HG02759 (cell line): ENCODE results near the gene TNKS2.
"Not testable (repeated sequence)": the region's sequence is repeated elsewhere in the genome, so short reads cannot be mapped to it uniquely, and the experiment has no call there.

Source experiments
- ATAC-seq: cut with Tn5 transposase; IDR thresholded peaks from one replicate; pipeline ENCODE4 v1.9.1; 2021; ENCODE audit warnings: mild to moderate bottlenecking, moderate library complexity; ENCODE audit not compliant: unreplicated experiment

Gene TNKS2

DNA sequence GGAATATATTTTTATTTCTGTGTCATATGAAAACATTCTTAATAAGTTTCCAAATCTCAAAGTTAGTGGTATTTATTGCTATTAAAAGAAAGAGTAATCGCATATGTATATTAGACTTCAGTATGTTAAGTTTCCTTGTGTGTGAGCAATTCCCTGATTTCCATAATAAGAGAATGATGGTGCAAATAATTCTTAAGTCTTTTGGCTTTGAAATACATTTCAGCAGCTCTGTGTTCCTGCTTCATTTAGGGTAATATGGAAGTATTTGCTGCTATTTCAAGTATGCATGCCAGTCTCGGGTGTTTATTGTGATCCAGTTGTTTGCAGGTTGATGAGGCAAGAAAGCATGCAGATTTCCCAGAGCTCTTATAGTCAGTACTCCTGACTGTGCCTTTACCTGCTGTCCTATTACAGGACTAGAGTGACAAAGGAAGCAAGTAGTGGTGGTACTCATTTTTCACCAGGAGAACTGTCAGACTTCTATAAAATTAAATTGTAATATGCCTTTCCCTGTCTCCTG is 67.4 kb downstream of the TNKS2 start:
- no peak for ATAC-seq

GRCh38 chr10:91875156-91875555 is 76.9 kb downstream of the TNKS2 start:
- ATAC-seq: no peak

- ATAC-seq: no peak
These were observed 77.6 kb downstream of the TNKS2 start for GRCh38 chr10:91875779-91876178.

DNA sequence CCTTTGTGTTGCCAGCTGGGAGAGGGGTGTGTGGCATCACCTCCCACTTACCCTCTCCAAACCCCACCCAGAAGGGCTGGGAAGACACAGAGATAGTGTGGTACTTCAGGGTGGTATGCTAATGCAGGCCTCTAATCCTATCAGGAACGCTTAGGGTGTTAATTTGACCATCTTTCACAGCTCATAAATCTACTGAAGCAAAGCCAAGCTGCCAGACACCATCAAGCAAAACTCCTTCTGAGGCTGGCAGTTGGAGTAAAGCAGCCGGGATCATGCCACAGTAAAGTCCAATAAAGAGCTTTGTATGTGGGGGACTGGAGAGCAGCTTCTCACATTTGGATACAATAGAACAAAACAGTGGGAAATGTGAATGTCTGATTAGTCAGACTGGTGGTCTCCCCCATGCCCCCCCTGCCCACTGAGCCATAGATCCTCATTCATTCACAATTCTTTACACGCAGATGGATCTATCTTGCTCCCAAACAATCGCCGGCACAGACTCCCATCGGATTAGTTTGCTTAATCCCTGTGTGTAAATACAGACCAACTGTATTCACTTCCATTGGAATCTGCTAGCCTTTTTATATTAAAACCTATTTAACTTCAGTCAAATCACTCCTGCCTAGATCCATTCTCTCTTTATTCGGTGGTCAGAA is 81.4 kb downstream of the TNKS2 start:
- ATAC-seq: no peak

- ATAC-seq: no peak
These were observed 82.1 kb downstream of the TNKS2 start for GRCh38 chr10:91880310-91880709.

DNA sequence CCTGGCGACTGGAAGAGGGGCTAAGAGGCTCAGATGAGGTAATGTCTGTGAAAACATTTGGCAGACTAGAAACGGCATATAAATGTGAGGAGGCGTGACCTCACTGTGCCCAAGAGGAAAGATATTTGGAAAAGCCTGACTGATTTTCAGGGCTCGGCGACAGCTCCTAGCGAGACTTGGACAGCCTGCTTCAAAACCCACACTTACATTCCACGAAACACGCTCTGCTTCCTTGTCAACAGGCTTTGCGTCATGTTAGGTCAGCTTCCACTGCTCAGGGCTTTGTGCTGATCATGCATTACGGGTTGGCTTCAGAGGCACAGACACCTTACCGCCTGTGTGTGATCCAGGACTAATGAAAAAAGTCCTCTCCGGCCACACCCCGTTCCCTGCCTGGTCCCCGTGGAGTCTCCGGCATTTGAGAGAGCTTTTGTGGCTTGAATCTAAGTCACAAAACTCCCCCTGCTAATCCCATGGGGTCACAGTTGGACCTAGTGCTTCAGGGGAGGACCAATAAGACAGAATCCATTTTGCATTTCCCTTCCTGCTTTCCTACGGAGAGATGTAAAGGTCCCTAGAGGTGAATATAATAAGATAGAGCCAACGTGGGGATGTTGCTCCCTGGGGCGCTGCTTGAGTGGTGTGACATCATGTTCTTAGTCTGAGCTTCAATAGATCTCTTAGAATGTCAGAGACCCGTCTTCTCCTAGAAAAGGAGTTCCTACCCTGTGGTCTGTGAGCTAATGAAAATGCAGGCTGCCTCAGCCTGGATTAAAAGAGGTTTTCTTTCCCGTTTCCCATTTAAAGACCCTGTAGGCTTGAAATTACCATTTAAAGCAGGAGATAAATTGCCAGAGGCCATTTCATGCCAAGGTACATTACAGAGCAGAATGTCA is 85.6 kb downstream of the TNKS2 start:
- ATAC-seq: no peak

DNA sequence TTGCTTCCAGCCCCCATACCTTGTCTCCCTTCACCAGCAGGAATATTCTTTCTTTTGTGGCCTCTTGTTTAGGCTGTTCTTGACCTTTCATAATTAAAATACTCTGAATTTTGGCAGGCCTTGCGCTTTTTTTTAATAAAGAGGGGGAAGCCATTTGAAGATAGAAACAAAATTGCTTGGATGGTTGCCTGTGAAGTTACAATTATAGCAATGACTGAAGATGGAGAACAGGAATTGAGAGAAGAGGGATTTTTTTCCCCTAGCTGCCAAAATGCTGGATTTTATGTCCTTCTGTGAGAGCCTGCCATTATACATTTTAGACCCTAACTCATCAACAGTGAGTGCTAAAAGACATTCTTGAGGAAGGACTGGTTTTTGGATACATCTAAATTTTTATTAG is 86.3 kb downstream of the TNKS2 start:
- ATAC-seq: no peak

DNA sequence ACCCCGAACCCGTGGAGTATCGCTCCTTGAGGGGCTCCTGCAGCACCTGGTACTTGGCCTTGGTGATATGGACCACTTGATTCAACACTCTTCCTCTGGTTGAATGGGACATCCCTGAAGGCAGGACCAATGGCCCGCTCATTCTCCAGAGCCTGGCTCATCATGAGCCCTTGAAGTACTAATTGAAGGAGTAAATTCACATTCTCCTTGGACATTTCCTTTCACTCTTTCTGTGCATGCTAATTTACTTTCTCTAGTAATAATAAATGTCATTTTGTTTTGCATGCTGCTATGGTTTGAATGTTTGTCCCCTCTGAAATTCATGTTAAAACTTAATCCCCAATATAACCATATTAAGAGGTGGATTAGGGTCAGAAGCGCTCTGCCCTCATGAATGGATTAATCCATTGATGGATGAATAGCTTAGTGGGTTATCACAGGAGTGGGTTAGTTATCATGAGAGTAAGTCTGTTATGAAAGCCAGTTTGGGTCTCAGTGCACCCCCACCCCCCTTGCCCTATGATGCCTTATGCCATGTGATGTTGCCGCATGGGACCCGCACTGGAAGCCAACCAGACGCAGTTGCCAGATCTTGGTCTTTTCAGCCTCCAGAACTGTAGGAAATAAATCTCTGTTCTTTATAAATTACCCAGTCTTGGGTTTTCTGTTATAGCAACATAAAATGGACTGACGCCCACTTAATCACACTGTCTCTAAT is 87.3 kb downstream of the TNKS2 start:
- no peak for ATAC-seq

DNA sequence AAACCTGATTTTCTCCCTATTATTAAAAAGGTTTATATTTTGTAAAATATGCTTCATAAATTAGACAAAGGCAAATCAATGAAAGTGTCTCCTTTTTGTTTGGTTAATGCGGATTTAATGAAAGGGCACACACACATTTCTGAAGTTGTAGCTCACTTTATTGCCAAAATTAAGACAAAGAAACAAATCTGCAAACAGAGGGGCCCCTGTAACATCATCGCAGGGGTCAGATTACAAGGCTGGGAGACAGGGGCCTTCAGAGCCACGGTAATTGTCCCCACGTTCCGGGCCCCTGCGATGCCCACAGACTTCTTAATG is 88.7 kb downstream of the TNKS2 start:
- no peak for ATAC-seq

- ATAC-seq: peak; percentile 58
These were observed 89.2 kb downstream of the TNKS2 start for GRCh38 chr10:91887272-91888076.

DNA sequence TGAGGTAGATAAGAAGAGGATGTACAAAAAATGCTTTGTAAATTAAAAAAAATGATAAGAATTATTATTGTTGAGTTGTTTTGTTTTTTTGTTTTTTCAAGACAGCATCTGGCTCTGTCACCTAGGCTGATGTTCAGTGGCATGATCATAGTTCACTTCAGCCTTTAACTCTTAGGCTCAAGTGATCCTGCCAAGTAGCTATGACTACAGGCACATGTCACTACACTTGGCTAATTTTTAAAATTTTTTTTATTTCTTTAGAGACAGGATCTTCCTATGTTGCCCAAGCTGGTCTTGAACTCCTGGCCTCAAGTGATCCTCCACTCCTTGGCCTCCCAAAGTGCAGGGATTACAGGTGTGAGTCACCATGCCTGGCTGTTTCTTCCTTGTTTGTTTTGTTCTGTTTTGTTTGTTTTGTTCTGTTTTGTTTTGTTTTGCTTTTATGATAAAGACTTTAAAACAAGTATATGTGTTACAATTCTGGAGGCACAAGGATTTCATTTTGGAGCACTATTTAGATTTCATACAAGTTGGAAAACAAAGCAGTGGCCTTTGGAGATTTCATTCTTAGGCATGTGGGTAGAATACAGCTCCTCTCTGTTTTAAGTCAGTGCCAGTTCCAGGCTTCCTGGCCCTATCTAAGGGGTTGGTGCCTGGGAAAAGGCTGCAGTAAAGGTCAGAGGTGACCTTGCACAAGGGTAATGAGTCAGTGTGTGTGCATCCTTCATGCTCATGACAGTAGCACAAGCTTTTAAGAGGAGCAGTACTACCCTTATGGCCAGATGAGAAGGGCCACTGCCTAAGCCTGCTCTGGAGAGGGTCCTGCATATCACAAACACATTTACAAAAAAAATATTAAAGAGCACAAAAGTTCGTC is 93.1 kb downstream of the TNKS2 start:
- ATAC-seq: no peak

- ATAC-seq: no peak
These were observed 94.8 kb downstream of the TNKS2 start for GRCh38 chr10:91893051-91893450.

- not testable (repeated sequence) for ATAC-seq
These were observed 96.0 kb downstream of the TNKS2 start for GRCh38 chr10:91894261-91894685.

DNA sequence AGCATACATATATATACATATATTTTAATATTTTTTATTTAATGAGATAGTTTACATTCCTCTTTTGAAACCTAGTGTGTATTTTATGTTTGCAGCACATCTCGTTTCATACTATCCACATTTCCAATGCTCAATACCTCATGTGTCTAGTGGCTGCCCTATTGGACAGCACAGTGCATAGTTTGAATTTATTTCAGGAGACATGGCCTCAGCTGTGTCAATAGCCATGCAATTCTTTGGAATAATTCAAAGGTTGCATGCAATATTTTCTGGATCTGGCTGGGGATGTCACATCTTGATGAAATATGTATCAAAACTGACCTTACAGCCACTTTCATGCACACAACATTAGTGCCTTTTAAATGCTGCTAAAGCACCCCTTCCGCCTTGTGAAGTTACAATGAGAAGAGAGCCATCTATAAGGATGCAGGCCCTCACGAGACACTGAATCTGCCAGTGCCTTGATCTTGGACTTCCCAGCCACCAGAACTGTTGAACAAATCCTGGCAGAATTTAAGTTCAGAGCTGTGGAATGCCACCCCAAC is 98.1 kb downstream of the TNKS2 start:
- ATAC-seq: no peak

- no peak for ATAC-seq
These were observed 99.2 kb downstream of the TNKS2 start for GRCh38 chr10:91897421-91897820.

- ATAC-seq: no peak
These were observed 103.8 kb downstream of the TNKS2 start for GRCh38 chr10:91901784-91902677.

GRCh38 chr10:91907033-91907594 is 108.9 kb downstream of the TNKS2 start:
- no peak for ATAC-seq

GRCh38 chr10:91907914-91908336 is 109.7 kb downstream of the TNKS2 start:
- no peak for ATAC-seq
